HL-60 (cell line): Measurements from ENCODE around the gene SEMA3D.

Experiments used
- GABPA ChIP-seq: IDR thresholded peaks from 2 replicates; pipeline ENCODE4 v1.6.1; 2012; ENCODE audit warnings: low read depth
- POLR2AphosphoS5 ChIP-seq: IDR thresholded peaks from 2 replicates; pipeline ENCODE4 v1.6.1; 2012; ENCODE audit warnings: low read depth
- TF ChIP-seq, protein P1 (sequence below): IDR thresholded peaks from one replicate; pipeline ENCODE4 v1.5.1; 2011; ENCODE audit warnings: low read length, control low read depth, inconsistent platforms; ENCODE audit not compliant: insufficient read depth
- TF ChIP-seq, protein P2 (sequence below): IDR thresholded peaks from 2 replicates; pipeline ENCODE4 v1.6.1; 2012; ENCODE audit warnings: low read depth; ENCODE audit not compliant: insufficient replicate concordance

DNA sequence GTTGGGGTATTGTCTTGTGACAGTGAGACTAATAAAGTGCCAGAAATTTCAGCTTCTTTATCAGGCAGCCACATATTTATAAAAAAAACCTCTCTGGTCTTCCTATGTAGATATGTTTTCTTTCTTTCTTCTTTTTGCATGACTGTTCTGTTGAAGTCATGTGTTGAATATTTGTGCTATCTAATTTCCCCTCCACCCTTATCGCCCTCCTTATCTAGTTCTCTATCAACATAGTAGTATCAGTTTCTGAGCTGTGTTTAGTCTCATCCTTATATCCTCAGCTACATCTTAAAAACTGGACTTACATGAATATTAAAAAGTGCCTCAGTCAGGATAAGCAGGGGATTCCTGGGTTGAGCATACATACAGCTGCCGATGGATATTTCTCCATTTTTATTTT is 53.9 kb downstream of the SEMA3D start:
- TF ChIP-seq, protein P1, sequence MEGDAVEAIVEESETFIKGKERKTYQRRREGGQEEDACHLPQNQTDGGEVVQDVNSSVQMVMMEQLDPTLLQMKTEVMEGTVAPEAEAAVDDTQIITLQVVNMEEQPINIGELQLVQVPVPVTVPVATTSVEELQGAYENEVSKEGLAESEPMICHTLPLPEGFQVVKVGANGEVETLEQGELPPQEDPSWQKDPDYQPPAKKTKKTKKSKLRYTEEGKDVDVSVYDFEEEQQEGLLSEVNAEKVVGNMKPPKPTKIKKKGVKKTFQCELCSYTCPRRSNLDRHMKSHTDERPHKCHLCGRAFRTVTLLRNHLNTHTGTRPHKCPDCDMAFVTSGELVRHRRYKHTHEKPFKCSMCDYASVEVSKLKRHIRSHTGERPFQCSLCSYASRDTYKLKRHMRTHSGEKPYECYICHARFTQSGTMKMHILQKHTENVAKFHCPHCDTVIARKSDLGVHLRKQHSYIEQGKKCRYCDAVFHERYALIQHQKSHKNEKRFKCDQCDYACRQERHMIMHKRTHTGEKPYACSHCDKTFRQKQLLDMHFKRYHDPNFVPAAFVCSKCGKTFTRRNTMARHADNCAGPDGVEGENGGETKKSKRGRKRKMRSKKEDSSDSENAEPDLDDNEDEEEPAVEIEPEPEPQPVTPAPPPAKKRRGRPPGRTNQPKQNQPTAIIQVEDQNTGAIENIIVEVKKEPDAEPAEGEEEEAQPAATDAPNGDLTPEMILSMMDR, result no peak
- TF ChIP-seq POLR2AphosphoS5 (no peak), GABPA (no peak)
- TF ChIP-seq, protein P2, sequence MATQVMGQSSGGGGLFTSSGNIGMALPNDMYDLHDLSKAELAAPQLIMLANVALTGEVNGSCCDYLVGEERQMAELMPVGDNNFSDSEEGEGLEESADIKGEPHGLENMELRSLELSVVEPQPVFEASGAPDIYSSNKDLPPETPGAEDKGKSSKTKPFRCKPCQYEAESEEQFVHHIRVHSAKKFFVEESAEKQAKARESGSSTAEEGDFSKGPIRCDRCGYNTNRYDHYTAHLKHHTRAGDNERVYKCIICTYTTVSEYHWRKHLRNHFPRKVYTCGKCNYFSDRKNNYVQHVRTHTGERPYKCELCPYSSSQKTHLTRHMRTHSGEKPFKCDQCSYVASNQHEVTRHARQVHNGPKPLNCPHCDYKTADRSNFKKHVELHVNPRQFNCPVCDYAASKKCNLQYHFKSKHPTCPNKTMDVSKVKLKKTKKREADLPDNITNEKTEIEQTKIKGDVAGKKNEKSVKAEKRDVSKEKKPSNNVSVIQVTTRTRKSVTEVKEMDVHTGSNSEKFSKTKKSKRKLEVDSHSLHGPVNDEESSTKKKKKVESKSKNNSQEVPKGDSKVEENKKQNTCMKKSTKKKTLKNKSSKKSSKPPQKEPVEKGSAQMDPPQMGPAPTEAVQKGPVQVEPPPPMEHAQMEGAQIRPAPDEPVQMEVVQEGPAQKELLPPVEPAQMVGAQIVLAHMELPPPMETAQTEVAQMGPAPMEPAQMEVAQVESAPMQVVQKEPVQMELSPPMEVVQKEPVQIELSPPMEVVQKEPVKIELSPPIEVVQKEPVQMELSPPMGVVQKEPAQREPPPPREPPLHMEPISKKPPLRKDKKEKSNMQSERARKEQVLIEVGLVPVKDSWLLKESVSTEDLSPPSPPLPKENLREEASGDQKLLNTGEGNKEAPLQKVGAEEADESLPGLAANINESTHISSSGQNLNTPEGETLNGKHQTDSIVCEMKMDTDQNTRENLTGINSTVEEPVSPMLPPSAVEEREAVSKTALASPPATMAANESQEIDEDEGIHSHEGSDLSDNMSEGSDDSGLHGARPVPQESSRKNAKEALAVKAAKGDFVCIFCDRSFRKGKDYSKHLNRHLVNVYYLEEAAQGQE, result no peak
